Measurements from ENCODE around the gene DNAH3.

Gene DNAH3

GRCh38 chr16:20925751-20926150 lies 224.9 kb downstream of the DNAH3 start:
- no peak overlapping the region for H2AFZ ChIP-seq (ENCODE audit: low read depth)
- no peaks in the 10 kb centered on the region for H3K27me3 ChIP-seq (ENCODE audit: insufficient read depth, low read depth)
- H3K9ac ChIP-seq, result no peak overlapping the region
- H4K20me1 ChIP-seq (ENCODE audit: insufficient read depth), result no peaks in the 10 kb centered on the region
- no peak overlapping the region for H3K27ac ChIP-seq
- no peaks in the 10 kb centered on the region for H3K36me3 ChIP-seq (ENCODE audit: insufficient read depth)
- H3K4me2 ChIP-seq, result no peak overlapping the region
- H3K4me3 ChIP-seq (IDR thresholded peaks at IDR 0.05; ENCODE audit: insufficient read depth, low read depth, low read length), result no peak overlapping the region
- H3K4me1 ChIP-seq (ENCODE audit: low read depth, poor library complexity, severe bottlenecking), result no peaks in the 10 kb centered on the region
- no peaks in the 10 kb centered on the region for H3K79me2 ChIP-seq (ENCODE audit: insufficient read depth, low read depth)
- no peak for TF ChIP-seq CTCF (conservative IDR thresholded peaks at IDR 0.05; ENCODE audit: low read depth, low read length)

GRCh38 chr16:20923876-20924275 lies 226.8 kb downstream of the DNAH3 start:
- Histone ChIP-seq H4K20me1 (ENCODE audit: insufficient read depth) (no peaks in the 10 kb centered on the region), H3K4me2 (no peak overlapping the region), H3K4me1 (ENCODE audit: low read depth, poor library complexity, severe bottlenecking) (no peaks in the 10 kb centered on the region), H3K9ac (no peak overlapping the region), H3K4me3 (IDR thresholded peaks at IDR 0.05; ENCODE audit: insufficient read depth, low read depth, low read length) (no peak overlapping the region), H2AFZ (ENCODE audit: low read depth) (no peak overlapping the region), H3K36me3 (ENCODE audit: insufficient read depth) (no peaks in the 10 kb centered on the region), H3K79me2 (ENCODE audit: insufficient read depth, low read depth) (no peaks in the 10 kb centered on the region), H3K27me3 (ENCODE audit: insufficient read depth, low read depth) (no peaks in the 10 kb centered on the region), H3K27ac (no peak overlapping the region)
- TF ChIP-seq CTCF (conservative IDR thresholded peaks at IDR 0.05; ENCODE audit: low read depth, low read length), result no peak

- no peaks in the 10 kb centered on the region for H3K4me1 ChIP-seq (ENCODE audit: low read depth, poor library complexity, severe bottlenecking)
- H3K4me3 ChIP-seq (IDR thresholded peaks at IDR 0.05; ENCODE audit: insufficient read depth, low read depth, low read length), result no peak overlapping the region
- no peak overlapping the region for H3K27ac ChIP-seq
- H4K20me1 ChIP-seq (ENCODE audit: insufficient read depth), result no peaks in the 10 kb centered on the region
- no peak overlapping the region for H3K4me2 ChIP-seq
- H3K9ac ChIP-seq, result no peak overlapping the region
- H3K79me2 ChIP-seq (ENCODE audit: insufficient read depth, low read depth), result no peaks in the 10 kb centered on the region
- no peak overlapping the region for H2AFZ ChIP-seq (ENCODE audit: low read depth)
- H3K27me3 ChIP-seq (ENCODE audit: insufficient read depth, low read depth), result no peaks in the 10 kb centered on the region
- no peak for TF ChIP-seq CTCF (conservative IDR thresholded peaks at IDR 0.05; ENCODE audit: low read depth, low read length)
- H3K36me3 ChIP-seq (ENCODE audit: insufficient read depth), result no peaks in the 10 kb centered on the region
These were observed 229.8 kb downstream of the DNAH3 start for GRCh38 chr16:20920799-20921198.

- Histone ChIP-seq H3K4me3 (IDR thresholded peaks at IDR 0.05; ENCODE audit: insufficient read depth, low read depth, low read length) (no peak overlapping the region), H3K36me3 (ENCODE audit: insufficient read depth) (no peaks in the 10 kb centered on the region), H4K20me1 (ENCODE audit: insufficient read depth) (no peaks in the 10 kb centered on the region), H3K4me2 (no peak overlapping the region), H2AFZ (ENCODE audit: low read depth) (no peak overlapping the region), H3K79me2 (ENCODE audit: insufficient read depth, low read depth) (no peaks in the 10 kb centered on the region), H3K4me1 (ENCODE audit: low read depth, poor library complexity, severe bottlenecking) (no peaks in the 10 kb centered on the region), H3K9ac (no peak overlapping the region), H3K27me3 (ENCODE audit: insufficient read depth, low read depth) (no peaks in the 10 kb centered on the region), H3K27ac (no peak overlapping the region)
- TF ChIP-seq CTCF (conservative IDR thresholded peaks at IDR 0.05; ENCODE audit: low read depth, low read length), result no peak
These were observed 230.6 kb downstream of the DNAH3 start for GRCh38 chr16:20920091-20920490.
